ENCODE measurements around the gene AGPAT4. TPM values are rescaled to one million over a fixed set of nuclear protein-coding genes. Genes with fewer than 3 reads are reported as not detected.

AGPAT4 gene
- total RNA-seq, 1 experiment from 2014 or later: 22.0 TPM

DNA sequence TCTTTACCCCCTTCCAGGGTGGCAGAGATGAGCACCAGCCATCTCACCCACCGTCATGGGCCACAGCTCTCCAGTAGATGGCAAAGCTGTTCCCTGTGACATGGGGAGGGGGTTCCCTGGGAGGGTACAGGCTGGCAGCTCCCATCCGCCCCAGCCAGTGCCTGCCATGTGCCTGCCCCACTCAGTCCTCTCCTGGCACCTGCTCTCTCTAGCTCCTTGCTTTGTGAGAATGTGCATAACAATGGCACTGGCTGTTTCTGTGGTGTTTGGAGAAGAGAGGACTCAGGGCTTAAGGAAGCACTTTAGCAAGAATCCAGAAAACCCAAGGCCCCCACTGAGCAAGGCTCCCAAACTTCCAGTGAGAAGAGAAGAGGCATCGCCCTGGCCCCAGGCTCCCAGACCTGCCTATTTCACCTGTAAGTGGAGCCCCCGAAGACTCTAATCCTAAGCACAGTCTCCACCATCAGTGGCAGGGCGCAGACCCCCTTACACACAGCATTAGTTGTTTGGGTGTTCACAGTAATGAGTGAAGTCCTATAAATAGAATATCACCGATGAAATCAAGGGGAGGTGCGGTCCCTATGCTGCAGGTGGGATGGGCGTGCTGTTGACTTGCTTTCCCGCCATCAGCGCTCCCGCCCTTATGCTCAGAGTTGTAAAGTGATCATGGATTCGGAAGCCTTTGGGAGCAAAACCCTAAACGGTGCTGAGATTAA lies 110.2 kb downstream of the AGPAT4 start:
- peak; percentile 48 for DNase-seq
- H3T11ph ChIP-seq (ENCODE audit: low read length): no peak overlapping the region
- no peak overlapping the region for H2BK20ac ChIP-seq (ENCODE audit: low read depth, low read length, poor library complexity, severe bottlenecking)
- no peak overlapping the region for H3K14ac ChIP-seq (ENCODE audit: insufficient read depth, low read length)
- no peak overlapping the region for H3K9ac ChIP-seq (ENCODE audit: extremely low read depth, insufficient read length, low read length)
- H3K4me2 ChIP-seq (ENCODE audit: insufficient read depth, insufficient read length, low read length): no peak overlapping the region
- H3K79me2 ChIP-seq (ENCODE audit: insufficient read depth, low read length): no peaks in the 10 kb centered on the region
- H3K4me1 Mint-ChIP-seq: peaks cover 40% of the 10 kb centered on the region in 2 experiments
- H4K8ac ChIP-seq (replicated peaks; ENCODE audit: insufficient read length, low read depth, low read length): no peak overlapping the region
- H3K56ac ChIP-seq (ENCODE audit: insufficient read length, low read depth, low read length): no peak overlapping the region
- TF ChIP-seq, protein P1, sequence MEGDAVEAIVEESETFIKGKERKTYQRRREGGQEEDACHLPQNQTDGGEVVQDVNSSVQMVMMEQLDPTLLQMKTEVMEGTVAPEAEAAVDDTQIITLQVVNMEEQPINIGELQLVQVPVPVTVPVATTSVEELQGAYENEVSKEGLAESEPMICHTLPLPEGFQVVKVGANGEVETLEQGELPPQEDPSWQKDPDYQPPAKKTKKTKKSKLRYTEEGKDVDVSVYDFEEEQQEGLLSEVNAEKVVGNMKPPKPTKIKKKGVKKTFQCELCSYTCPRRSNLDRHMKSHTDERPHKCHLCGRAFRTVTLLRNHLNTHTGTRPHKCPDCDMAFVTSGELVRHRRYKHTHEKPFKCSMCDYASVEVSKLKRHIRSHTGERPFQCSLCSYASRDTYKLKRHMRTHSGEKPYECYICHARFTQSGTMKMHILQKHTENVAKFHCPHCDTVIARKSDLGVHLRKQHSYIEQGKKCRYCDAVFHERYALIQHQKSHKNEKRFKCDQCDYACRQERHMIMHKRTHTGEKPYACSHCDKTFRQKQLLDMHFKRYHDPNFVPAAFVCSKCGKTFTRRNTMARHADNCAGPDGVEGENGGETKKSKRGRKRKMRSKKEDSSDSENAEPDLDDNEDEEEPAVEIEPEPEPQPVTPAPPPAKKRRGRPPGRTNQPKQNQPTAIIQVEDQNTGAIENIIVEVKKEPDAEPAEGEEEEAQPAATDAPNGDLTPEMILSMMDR (conservative IDR thresholded peaks at IDR 0.05): no peak
- no peak overlapping the region for H2AK5ac ChIP-seq (ENCODE audit: insufficient read length, low read length)
- no peak overlapping the region for H2BK120ac ChIP-seq (ENCODE audit: low read depth, low read length, poor library complexity, severe bottlenecking)
- H2BK12ac ChIP-seq (ENCODE audit: insufficient read length, low read depth, low read length): no peak overlapping the region
- no peak overlapping the region for H3K4me3 Mint-ChIP-seq
- no peak overlapping the region for H4K5ac ChIP-seq (ENCODE audit: insufficient read length, low read depth, low read length)
- H3K23me2 ChIP-seq (ENCODE audit: insufficient read length, low read depth, low read length, poor library complexity, severe bottlenecking): no peaks in the 10 kb centered on the region
- H3K18ac ChIP-seq (ENCODE audit: insufficient read length, low read depth, low read length): no peak overlapping the region
- no peak overlapping the region for H3K4ac ChIP-seq (ENCODE audit: low read depth, low read length)
- no peak overlapping the region for H2BK15ac ChIP-seq (ENCODE audit: low read depth, low read length)
- H3K9me3 Mint-ChIP-seq: no peaks in the 10 kb centered on the region
- H3K27me3 ChIP-seq (ENCODE audit: insufficient read depth, low read length): no peaks in the 10 kb centered on the region
- peak overlapping the region in 2 of 3 experiments; percentile 61 to 88; a peak in 3 of 7 replicates for H3K27ac Mint-ChIP-seq
- no peak overlapping the region for H2BK5ac ChIP-seq (ENCODE audit: insufficient read length, low read length)
- H3K9me3 ChIP-seq (ENCODE audit: control insufficient read depth, low read depth, low read length): no peaks in the 10 kb centered on the region
- WGBS (ENCODE audit: extremely low coverage, insufficient read length, low lambda C conversion rate): no CpG with 5 or more reads among the region's 13 CpGs
- peaks cover 51 to 56% (median 52%) of the 10 kb centered on the region in 3 experiments for H3K36me3 Mint-ChIP-seq (ENCODE audit: insufficient read depth in 1 of 3, low read depth in 3 of 3)
- no peaks in the 10 kb centered on the region for H3K27me3 Mint-ChIP-seq (ENCODE audit: low read depth)
- H3K79me1 ChIP-seq (ENCODE audit: insufficient read depth, low read depth, low read length, poor library complexity, severe bottlenecking): no peaks in the 10 kb centered on the region
- H3K4me1 ChIP-seq (ENCODE audit: insufficient read depth, low read length): peaks cover 12% of the 10 kb centered on the region; the same call in 1 of the 2 replicates
- no peak overlapping the region for H3K27ac ChIP-seq (ENCODE audit: insufficient read length, low read depth, low read length)
- no peak overlapping the region for H2AFZ ChIP-seq (ENCODE audit: low read length)
- H4K91ac ChIP-seq (ENCODE audit: insufficient read length, low read depth, low read length): no peak overlapping the region
- no peaks in the 10 kb centered on the region for H4K20me1 ChIP-seq (ENCODE audit: control insufficient read depth, insufficient read depth, insufficient read length)
- no peak overlapping the region for H3K23ac ChIP-seq (ENCODE audit: insufficient read length, low read depth, low read length)
